HEK293 (cell line): Measurements from ENCODE around the gene CDC34.

Source experiments
- BCL11B ChIP-seq: fragments of 450-650 bp; formaldehyde crosslinking; IDR thresholded peaks from 2 replicates; pipeline ENCODE4 v1.5.1; 2016; ENCODE audit warnings: low read depth, missing biosample characterization, missing genetic modification characterization
- FEZF1 ChIP-seq: fragments of 450-650 bp; formaldehyde crosslinking; IDR thresholded peaks from 2 replicates; pipeline ENCODE4 v1.5.1; 2016; ENCODE audit warnings: missing biosample characterization, missing genetic modification characterization
- KLF7 ChIP-seq: fragments of 450-650 bp; formaldehyde crosslinking; IDR thresholded peaks from 2 replicates; pipeline ENCODE4 v1.5.1; 2016; ENCODE audit warnings: missing biosample characterization, missing genetic modification characterization, borderline replicate concordance
- KLF8 ChIP-seq: fragments of 450-650 bp; formaldehyde crosslinking; IDR thresholded peaks from 2 replicates; pipeline ENCODE4 v1.5.1; 2016; ENCODE audit warnings: missing biosample characterization, missing genetic modification characterization
- KLF9 ChIP-seq: fragments of 450-650 bp; formaldehyde crosslinking; IDR thresholded peaks from 2 replicates; pipeline ENCODE4 v1.5.1; 2016; ENCODE audit warnings: missing biosample characterization, missing genetic modification characterization, low read depth
- SP3 ChIP-seq: fragments of 450-650 bp; formaldehyde crosslinking; IDR thresholded peaks from 2 replicates; pipeline ENCODE4 v1.5.1; 2016; ENCODE audit warnings: missing biosample characterization, missing genetic modification characterization
- TRIM28 ChIP-seq: IDR thresholded peaks from 2 replicates; pipeline ENCODE4 v1.6.1; 2011; ENCODE audit warnings: low read length, control low read depth, borderline replicate concordance
- ZFHX2 ChIP-seq: fragments of 450-650 bp; formaldehyde crosslinking; conservative IDR thresholded peaks from 2 replicates; pipeline ENCODE4 v1.5.1; 2016; ENCODE audit warnings: missing biosample characterization, missing genetic modification characterization
- ZNF112 ChIP-seq: fragments of 450-650 bp; formaldehyde crosslinking; IDR thresholded peaks from 2 replicates; pipeline ENCODE4 v1.5.0; 2017; ENCODE audit warnings: missing biosample characterization, missing genetic modification characterization
- ZNF132 ChIP-seq: fragments of 450-650 bp; formaldehyde crosslinking; IDR thresholded peaks from 2 replicates; pipeline ENCODE4 v1.5.1; 2017; ENCODE audit warnings: missing biosample characterization, missing genetic modification characterization, borderline replicate concordance
- ZNF169 ChIP-seq: fragments of 450-650 bp; formaldehyde crosslinking; IDR thresholded peaks from 2 replicates; pipeline ENCODE4 v1.5.1; 2016; ENCODE audit warnings: missing biosample characterization, missing genetic modification characterization
- ZNF555 ChIP-seq: fragments of 450-650 bp; formaldehyde crosslinking; conservative IDR thresholded peaks from 2 replicates; pipeline ENCODE4 v1.5.1; 2017; ENCODE audit warnings: missing biosample characterization, mild to moderate bottlenecking, missing genetic modification characterization, inconsistent platforms
- ZNF561 ChIP-seq: fragments of 450-650 bp; IDR thresholded peaks from 2 replicates; pipeline ENCODE4 v1.5.1; 2018; ENCODE audit warnings: missing biosample characterization, missing genetic modification characterization, borderline replicate concordance
- ZNF600 ChIP-seq: fragments of 450-650 bp; formaldehyde crosslinking; IDR thresholded peaks from 2 replicates; pipeline ENCODE4 v1.5.1; 2016; ENCODE audit warnings: missing biosample characterization, missing genetic modification characterization
- ZNF660 ChIP-seq: fragments of 450-650 bp; IDR thresholded peaks from 2 replicates; pipeline ENCODE4 v1.5.1; 2018; ENCODE audit warnings: missing biosample characterization, mild to moderate bottlenecking, missing genetic modification characterization
- ZNF677 ChIP-seq: fragments of 450-650 bp; IDR thresholded peaks from 2 replicates; pipeline ENCODE4 v1.5.0; 2018; ENCODE audit warnings: missing biosample characterization, mild to moderate bottlenecking, missing genetic modification characterization, moderate library complexity
- ZNF843 ChIP-seq: fragments of 450-650 bp; formaldehyde crosslinking; IDR thresholded peaks from 2 replicates; pipeline ENCODE4 v1.5.1; 2016; ENCODE audit warnings: missing biosample characterization, missing genetic modification characterization
- TF ChIP-seq, protein P1 (sequence below): fragments of 450-650 bp; formaldehyde crosslinking; IDR thresholded peaks from 2 replicates; pipeline ENCODE4 v1.5.1; 2016; ENCODE audit warnings: missing biosample characterization, missing genetic modification characterization
- TF ChIP-seq, protein P2 (sequence below): fragments of 450-650 bp; formaldehyde crosslinking; IDR thresholded peaks from 2 replicates; pipeline ENCODE4 v1.5.1; 2016; ENCODE audit warnings: missing biosample characterization, missing genetic modification characterization
- TF ChIP-seq, protein P3 (sequence below): sonication (generic); formaldehyde crosslinking; IDR thresholded peaks from 2 replicates; pipeline ENCODE4 v1.8.1; 2022; ENCODE audit warnings: mild to moderate bottlenecking, moderate library complexity, missing genetic modification reagents
- TF ChIP-seq, protein P4 (sequence below): fragments of 450-650 bp; formaldehyde crosslinking; IDR thresholded peaks from 2 replicates; pipeline ENCODE4 v1.5.1; 2016; ENCODE audit warnings: missing biosample characterization, missing genetic modification characterization
- TF ChIP-seq, protein P5 (sequence below): fragments of 450-650 bp; formaldehyde crosslinking; IDR thresholded peaks from 2 replicates; pipeline ENCODE4 v1.5.1; 2016; ENCODE audit warnings: missing biosample characterization, missing genetic modification characterization
- TF ChIP-seq, protein P6 (sequence below): fragments of 450-650 bp; formaldehyde crosslinking; IDR thresholded peaks from 2 replicates; pipeline ENCODE4 v1.5.1; 2016; ENCODE audit warnings: missing biosample characterization, missing genetic modification characterization

CDC34 gene

DNA sequence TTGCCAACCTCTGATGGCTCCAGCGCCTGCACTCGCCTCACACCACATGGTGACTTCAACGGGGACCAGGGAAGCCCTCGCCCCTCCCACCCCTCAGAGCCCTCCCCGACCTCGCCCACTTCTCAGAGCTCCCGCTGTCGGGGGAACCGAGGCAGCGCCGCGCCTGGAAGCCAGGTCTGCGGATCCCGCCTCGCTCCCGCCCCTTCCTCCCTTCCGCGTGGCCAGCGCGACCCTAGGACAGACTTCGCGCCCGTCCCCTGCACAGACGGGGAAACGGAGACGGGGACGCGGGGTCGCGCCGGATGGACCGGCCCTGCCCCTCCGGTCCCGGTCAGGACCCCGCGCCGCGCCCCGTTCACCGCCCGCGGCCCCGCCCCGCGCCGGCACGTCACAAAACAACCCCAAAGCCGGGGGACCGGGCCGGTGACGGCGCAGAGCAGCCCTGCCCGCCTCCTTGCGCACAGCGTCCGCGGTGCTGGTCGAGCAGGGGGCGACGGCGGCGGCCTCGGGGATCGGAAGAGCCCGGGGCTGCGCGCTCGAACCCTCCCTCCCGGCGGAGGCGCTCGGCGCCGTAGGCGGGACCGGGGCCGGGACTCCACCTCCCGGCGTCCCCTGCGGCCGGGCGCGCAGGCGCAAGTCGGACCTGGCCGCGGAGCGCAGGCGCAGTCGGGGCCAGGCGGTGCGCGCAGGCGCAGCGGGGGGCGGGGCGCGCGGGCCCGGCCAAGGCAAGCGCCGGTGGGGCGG lies 379 bp upstream of the CDC34 start (continued):
- TF ChIP-seq, protein P1, sequence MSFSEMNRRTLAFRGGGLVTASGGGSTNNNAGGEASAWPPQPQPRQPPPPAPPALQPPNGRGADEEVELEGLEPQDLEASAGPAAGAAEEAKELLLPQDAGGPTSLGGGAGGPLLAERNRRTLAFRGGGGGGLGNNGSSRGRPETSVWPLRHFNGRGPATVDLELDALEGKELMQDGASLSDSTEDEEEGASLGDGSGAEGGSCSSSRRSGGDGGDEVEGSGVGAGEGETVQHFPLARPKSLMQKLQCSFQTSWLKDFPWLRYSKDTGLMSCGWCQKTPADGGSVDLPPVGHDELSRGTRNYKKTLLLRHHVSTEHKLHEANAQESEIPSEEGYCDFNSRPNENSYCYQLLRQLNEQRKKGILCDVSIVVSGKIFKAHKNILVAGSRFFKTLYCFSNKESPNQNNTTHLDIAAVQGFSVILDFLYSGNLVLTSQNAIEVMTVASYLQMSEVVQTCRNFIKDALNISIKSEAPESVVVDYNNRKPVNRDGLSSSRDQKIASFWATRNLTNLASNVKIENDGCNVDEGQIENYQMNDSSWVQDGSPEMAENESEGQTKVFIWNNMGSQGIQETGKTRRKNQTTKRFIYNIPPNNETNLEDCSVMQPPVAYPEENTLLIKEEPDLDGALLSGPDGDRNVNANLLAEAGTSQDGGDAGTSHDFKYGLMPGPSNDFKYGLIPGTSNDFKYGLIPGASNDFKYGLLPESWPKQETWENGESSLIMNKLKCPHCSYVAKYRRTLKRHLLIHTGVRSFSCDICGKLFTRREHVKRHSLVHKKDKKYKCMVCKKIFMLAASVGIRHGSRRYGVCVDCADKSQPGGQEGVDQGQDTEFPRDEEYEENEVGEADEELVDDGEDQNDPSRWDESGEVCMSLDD (tag by site-specific recombination) = peak; percentile 47; the same call in 1 of the 2 replicates
- TF ChIP-seq ZNF112 (tag by site-specific recombination) = no peak
- TF ChIP-seq KLF9 (tag by site-specific recombination) = peak; percentile 76
- no peak for TF ChIP-seq TRIM28
- TF ChIP-seq ZNF600 (tag by site-specific recombination) = peak; percentile 47; the same call in 1 of the 2 replicates
- TF ChIP-seq ZNF677 (tag by site-specific recombination) = no peak
- TF ChIP-seq ZNF132 (tag by site-specific recombination) = no peak
- TF ChIP-seq SP3 (tag by site-specific recombination) = peak; percentile 82
- peak; percentile 61 for TF ChIP-seq ZFHX2
- TF ChIP-seq, protein P2, sequence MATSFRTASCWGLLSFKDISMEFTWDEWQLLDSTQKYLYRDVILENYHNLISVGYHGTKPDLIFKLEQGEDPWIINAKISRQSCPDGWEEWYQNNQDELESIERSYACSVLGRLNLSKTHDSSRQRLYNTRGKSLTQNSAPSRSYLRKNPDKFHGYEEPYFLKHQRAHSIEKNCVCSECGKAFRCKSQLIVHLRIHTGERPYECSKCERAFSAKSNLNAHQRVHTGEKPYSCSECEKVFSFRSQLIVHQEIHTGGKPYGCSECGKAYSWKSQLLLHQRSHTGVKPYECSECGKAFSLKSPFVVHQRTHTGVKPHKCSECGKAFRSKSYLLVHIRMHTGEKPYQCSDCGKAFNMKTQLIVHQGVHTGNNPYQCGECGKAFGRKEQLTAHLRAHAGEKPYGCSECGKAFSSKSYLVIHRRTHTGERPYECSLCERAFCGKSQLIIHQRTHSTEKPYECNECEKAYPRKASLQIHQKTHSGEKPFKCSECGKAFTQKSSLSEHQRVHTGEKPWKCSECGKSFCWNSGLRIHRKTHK (tag by site-specific recombination) = no peak
- no peak for TF ChIP-seq FEZF1 (tag by site-specific recombination)
- TF ChIP-seq, protein P3, sequence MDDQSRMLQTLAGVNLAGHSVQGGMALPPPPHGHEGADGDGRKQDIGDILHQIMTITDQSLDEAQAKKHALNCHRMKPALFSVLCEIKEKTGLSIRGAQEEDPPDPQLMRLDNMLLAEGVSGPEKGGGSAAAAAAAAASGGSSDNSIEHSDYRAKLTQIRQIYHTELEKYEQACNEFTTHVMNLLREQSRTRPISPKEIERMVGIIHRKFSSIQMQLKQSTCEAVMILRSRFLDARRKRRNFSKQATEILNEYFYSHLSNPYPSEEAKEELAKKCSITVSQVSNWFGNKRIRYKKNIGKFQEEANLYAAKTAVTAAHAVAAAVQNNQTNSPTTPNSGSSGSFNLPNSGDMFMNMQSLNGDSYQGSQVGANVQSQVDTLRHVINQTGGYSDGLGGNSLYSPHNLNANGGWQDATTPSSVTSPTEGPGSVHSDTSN (CRISPR knock-in tag) = peak; percentile 81; the same call in 1 of the 2 replicates
- TF ChIP-seq, protein P4, sequence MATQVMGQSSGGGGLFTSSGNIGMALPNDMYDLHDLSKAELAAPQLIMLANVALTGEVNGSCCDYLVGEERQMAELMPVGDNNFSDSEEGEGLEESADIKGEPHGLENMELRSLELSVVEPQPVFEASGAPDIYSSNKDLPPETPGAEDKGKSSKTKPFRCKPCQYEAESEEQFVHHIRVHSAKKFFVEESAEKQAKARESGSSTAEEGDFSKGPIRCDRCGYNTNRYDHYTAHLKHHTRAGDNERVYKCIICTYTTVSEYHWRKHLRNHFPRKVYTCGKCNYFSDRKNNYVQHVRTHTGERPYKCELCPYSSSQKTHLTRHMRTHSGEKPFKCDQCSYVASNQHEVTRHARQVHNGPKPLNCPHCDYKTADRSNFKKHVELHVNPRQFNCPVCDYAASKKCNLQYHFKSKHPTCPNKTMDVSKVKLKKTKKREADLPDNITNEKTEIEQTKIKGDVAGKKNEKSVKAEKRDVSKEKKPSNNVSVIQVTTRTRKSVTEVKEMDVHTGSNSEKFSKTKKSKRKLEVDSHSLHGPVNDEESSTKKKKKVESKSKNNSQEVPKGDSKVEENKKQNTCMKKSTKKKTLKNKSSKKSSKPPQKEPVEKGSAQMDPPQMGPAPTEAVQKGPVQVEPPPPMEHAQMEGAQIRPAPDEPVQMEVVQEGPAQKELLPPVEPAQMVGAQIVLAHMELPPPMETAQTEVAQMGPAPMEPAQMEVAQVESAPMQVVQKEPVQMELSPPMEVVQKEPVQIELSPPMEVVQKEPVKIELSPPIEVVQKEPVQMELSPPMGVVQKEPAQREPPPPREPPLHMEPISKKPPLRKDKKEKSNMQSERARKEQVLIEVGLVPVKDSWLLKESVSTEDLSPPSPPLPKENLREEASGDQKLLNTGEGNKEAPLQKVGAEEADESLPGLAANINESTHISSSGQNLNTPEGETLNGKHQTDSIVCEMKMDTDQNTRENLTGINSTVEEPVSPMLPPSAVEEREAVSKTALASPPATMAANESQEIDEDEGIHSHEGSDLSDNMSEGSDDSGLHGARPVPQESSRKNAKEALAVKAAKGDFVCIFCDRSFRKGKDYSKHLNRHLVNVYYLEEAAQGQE = no peak
- TF ChIP-seq KLF7 (tag by site-specific recombination) = no peak
- TF ChIP-seq, protein P5, sequence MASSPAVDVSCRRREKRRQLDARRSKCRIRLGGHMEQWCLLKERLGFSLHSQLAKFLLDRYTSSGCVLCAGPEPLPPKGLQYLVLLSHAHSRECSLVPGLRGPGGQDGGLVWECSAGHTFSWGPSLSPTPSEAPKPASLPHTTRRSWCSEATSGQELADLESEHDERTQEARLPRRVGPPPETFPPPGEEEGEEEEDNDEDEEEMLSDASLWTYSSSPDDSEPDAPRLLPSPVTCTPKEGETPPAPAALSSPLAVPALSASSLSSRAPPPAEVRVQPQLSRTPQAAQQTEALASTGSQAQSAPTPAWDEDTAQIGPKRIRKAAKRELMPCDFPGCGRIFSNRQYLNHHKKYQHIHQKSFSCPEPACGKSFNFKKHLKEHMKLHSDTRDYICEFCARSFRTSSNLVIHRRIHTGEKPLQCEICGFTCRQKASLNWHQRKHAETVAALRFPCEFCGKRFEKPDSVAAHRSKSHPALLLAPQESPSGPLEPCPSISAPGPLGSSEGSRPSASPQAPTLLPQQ (tag by site-specific recombination) = 0 out of 2 replicates have a peak, but pooled peaks have one; percentile 31
- no peak for TF ChIP-seq BCL11B
- TF ChIP-seq ZNF660 = 0 out of 2 replicates have a peak, but pooled peaks have one; percentile 17
- TF ChIP-seq, protein P6, sequence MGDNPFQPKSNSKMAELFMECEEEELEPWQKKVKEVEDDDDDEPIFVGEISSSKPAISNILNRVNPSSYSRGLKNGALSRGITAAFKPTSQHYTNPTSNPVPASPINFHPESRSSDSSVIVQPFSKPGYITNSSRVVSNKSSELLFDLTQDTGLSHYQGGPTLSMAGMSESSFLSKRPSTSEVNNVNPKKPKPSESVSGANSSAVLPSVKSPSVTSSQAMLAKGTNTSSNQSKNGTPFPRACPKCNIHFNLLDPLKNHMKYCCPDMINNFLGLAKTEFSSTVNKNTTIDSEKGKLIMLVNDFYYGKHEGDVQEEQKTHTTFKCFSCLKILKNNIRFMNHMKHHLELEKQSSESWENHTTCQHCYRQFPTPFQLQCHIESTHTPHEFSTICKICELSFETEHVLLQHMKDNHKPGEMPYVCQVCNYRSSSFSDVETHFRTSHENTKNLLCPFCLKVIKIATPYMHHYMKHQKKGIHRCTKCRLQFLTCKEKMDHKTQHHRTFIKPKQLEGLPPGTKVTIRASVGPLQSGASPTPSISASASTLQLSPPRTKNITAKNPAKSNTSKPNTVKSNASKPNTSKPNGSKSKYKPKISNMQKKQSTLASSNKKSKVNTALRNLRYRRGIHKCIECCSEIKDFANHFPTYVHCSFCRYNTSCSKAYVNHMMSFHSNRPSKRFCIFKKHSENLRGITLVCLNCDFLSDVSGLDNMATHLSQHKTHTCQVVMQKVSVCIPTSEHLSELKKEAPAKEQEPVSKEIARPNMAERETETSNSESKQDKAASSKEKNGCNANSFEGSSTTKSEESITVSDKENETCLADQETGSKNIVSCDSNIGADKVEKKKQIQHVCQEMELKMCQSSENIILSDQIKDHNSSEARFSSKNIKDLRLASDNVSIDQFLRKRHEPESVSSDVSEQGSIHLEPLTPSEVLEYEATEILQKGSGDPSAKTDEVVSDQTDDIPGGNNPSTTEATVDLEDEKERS (tag by site-specific recombination) = no peak
- peak; percentile 46; the same call in 1 of the 2 replicates for TF ChIP-seq ZNF561 (tag by site-specific recombination)
- TF ChIP-seq ZNF169 (tag by site-specific recombination) = no peak
- peak; percentile 35; the same call in 1 of the 2 replicates for TF ChIP-seq KLF8 (tag by site-specific recombination)
- TF ChIP-seq ZNF843 (tag by site-specific recombination) = no peak
- TF ChIP-seq ZNF555 (tag by site-specific recombination) = no peak
